Hematopoietic multipotent progenitor cell treated with erythropoietin and hydrocortisone succinate and interleukin-3 and kit ligand, for 15 days (in vitro differentiated cells): ENCODE measurements around the gene PROSER1.
"Not testable (repeated sequence)": the region's sequence is repeated elsewhere in the genome, so short reads cannot be mapped to it uniquely, and the experiment has no call there.

Experiments used
- DNase-seq: peaks from one replicate; pipeline ENCODE4 v3.0.0-alpha.2; 2015; ENCODE audit warnings: low spot score

PROSER1 gene

GRCh38 chr13:39037880-39038568 is at the start of gene PROSER1, which contains the start of gene NHLRC3:
PROSER1 (minus strand) TSS chr13:39038089; CDS start chr13:39037242, 847 bp downstream.
NHLRC3 (plus strand) TSS chr13:39038456; CDS start chr13:39038640, 184 bp downstream.
- peak; percentile 67 for DNase-seq

GRCh38 chr13:39086251-39086945 is 48.5 kb upstream of the PROSER1 start:
- DNase-seq: not testable (repeated sequence)

- DNase-seq: no peak
These were observed 36.1 kb upstream of the PROSER1 start for GRCh38 chr13:39073983-39074382.

GRCh38 chr13:39072842-39073241 is 35.0 kb upstream of the PROSER1 start:
- no peak for DNase-seq

GRCh38 chr13:39062004-39062403 is 24.1 kb upstream of the PROSER1 start:
- DNase-seq: no peak

- DNase-seq: no peak
These were observed 20.2 kb upstream of the PROSER1 start for GRCh38 chr13:39058040-39058439.

- DNase-seq: no peak
These were observed 18.1 kb upstream of the PROSER1 start for GRCh38 chr13:39056018-39056417.

GRCh38 chr13:39054112-39054511 is 16.2 kb upstream of the PROSER1 start:
- DNase-seq: no peak

- DNase-seq: no peak
These were observed 15.1 kb upstream of the PROSER1 start for GRCh38 chr13:39052944-39053343.

- DNase-seq: peak; percentile 23
These were observed 13.3 kb upstream of the PROSER1 start for GRCh38 chr13:39051157-39051556.

GRCh38 chr13:39049274-39049673 is 11.4 kb upstream of the PROSER1 start:
- DNase-seq: no peak

- DNase-seq: no peak
These were observed 10.9 kb upstream of the PROSER1 start for GRCh38 chr13:39048806-39049205.

- no peak for DNase-seq
These were observed 9.7 kb upstream of the PROSER1 start for GRCh38 chr13:39047560-39047959.

- no peak for DNase-seq
These were observed 6.6 kb upstream of the PROSER1 start for GRCh38 chr13:39044536-39044935.

GRCh38 chr13:39040206-39040605 is 2.3 kb upstream of the PROSER1 start:
- no peak for DNase-seq

GRCh38 chr13:39039041-39039440 is 1.2 kb upstream of the PROSER1 start:
- no peak for DNase-seq

- peak; percentile 23 for DNase-seq
These were observed 711 bp upstream of the PROSER1 start for GRCh38 chr13:39038569-39039030.

- DNase-seq: peak; percentile 17
These were observed 444 bp downstream of the PROSER1 start for GRCh38 chr13:39037410-39037879.

GRCh38 chr13:39036212-39036611 is 1.7 kb downstream of the PROSER1 start:
- DNase-seq: no peak

GRCh38 chr13:39035799-39036198 is 2.1 kb downstream of the PROSER1 start:
- DNase-seq: no peak

GRCh38 chr13:39035204-39035603 is 2.7 kb downstream of the PROSER1 start:
- no peak for DNase-seq

- DNase-seq: no peak
These were observed 3.8 kb downstream of the PROSER1 start for GRCh38 chr13:39034085-39034484.

GRCh38 chr13:39032150-39032549 is 5.7 kb downstream of the PROSER1 start:
- no peak for DNase-seq
